ENCODE data around the gene KAT6B.

Gene KAT6B

DNA sequence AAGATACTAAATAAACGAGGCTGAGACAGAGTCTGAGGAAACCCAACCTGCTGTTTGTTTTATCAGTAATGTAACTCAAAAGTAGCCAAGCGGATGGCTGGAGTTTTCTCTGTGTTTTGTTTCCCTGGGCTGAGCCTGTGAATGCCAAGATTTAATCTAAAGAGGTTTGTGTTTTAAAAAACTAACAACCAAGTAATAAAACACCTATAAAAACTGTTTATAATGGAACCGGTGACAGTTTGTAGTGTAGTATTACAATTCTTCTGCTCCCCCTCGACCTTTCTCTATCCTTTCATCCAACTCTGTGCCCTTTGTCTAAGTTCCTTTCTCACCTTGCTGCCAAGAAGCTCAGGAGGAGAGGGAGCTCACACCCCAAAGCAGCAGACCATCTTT lies 2.6 kb upstream of the KAT6B start:
- H3K4me3 ChIP-seq (ENCODE audit: low read length): no peak overlapping the region
- no peak for TF ChIP-seq CTCF (IDR thresholded peaks at IDR 0.05; ENCODE audit: insufficient read depth, low read depth, low read length, missing control alignments)
- DNase-seq (ENCODE audit: low read depth): no peak

- no peak for DNase-seq (ENCODE audit: low read depth)
- H3K4me3 ChIP-seq (ENCODE audit: low read length): peak overlapping the region; percentile 77
- TF ChIP-seq CTCF (IDR thresholded peaks at IDR 0.05; ENCODE audit: insufficient read depth, low read depth, low read length, missing control alignments): no peak
Measured at GRCh38 chr10:74824184-74824899, 2.1 kb upstream of the KAT6B start.

- no peak for DNase-seq (ENCODE audit: low read depth)
- peak overlapping the region; percentile 77 for H3K4me3 ChIP-seq (ENCODE audit: low read length)
- TF ChIP-seq CTCF (IDR thresholded peaks at IDR 0.05; ENCODE audit: insufficient read depth, low read depth, low read length, missing control alignments): no peak
Measured at GRCh38 chr10:74824900-74825370, 1.5 kb upstream of the KAT6B start.

DNA sequence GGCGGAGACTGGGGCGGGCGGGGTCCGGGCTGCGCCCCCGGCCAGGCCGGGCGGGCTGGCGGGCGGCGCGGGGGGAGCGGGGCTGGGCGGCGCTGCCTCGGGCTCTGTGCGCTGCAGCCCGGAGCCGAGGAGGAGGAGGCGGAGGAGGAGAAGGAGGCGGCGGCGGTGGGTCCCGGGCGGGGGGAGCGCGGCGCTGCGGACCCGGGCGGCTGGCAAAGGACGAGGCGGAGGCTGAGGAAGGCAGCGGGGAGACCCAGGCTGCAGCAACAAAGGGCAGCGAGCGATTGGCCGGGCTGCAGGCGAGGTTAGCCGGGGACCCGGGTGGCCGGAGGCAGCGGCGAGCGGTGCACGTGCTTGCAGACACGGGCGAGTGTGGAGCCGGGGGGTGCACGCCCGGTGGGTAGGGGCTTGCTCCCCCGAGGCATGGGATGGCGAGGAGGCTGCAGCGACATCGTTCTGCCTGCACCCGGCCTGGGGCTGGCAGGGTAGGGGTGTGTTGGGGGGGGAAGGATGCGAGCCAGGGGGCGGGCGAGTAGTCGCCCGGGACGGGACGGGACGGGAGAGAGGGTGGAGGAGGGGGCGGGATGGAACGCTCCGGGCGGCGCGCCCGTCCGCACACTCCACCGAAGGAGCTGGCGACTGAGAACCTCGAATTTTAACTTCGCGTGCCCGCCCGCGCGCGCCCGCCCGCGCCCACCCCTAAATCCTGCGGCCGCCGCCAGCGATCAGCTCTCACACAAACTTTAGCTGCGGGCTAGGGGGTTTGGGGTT lies 844 bp upstream of the KAT6B start:
- no peak for TF ChIP-seq CTCF (IDR thresholded peaks at IDR 0.05; ENCODE audit: insufficient read depth, low read depth, low read length, missing control alignments)
- no peak for DNase-seq (ENCODE audit: low read depth)
- H3K4me3 ChIP-seq (ENCODE audit: low read length): peak overlapping the region; percentile 77

DNA sequence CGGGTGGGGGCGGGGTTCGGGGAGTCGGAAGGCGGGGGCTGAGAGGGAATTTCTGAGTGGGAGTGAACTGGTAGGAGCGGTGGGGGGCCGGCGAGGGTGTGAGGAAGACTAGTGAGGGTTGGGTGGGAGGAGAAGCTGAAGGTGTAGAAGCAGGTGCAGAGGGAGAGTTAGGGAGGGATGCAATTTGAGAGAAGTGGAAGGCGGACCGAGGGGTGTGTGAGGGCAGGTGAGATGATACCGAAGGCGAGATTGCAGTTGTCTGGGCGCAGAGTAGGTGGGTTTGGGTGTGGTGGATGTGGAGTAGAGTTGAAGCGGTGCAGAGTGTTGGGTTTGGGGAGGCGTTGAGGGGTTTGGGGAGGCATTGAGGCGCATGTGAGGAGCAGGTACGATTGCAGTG lies 643 bp downstream of the KAT6B start:
- DNase-seq (ENCODE audit: low read depth): no peak
- no peak for TF ChIP-seq CTCF (IDR thresholded peaks at IDR 0.05; ENCODE audit: insufficient read depth, low read depth, low read length, missing control alignments)
- peak overlapping the region; percentile 74 for H3K4me3 ChIP-seq (ENCODE audit: low read length)

DNA sequence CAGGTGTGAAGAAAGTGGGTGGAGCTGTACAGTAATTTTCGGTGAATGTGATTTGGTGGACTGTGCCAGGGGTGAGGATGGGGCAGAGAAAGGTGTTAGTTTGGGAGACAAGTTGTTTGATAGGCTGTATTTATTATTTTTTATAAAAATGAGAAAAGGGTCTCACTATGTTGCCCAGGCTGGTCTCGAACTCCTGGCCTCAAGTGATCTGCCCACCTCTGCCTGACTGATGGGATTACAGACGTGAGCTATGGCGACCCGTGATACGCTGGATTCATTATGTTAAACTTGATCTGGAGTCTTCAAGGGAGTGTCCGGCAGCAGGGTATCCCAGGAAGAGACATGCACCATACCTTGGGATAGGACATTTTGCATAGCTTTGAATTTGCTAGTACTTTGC lies 1.3 kb downstream of the KAT6B start:
- TF ChIP-seq CTCF (IDR thresholded peaks at IDR 0.05; ENCODE audit: insufficient read depth, low read depth, low read length, missing control alignments): no peak
- no peak for DNase-seq (ENCODE audit: low read depth)
- H3K4me3 ChIP-seq (ENCODE audit: low read length): peak overlapping the region; percentile 74

All from epithelial cell of esophagus (primary cell).